GM19035 (cell line): ENCODE measurements around the gene FAM222A.

ENCODE experiments used
- ATAC-seq: cut with Tn5 transposase; IDR thresholded peaks from one replicate; pipeline ENCODE4 v1.9.1; 2021; ENCODE audit not compliant: unreplicated experiment

The FAM222A gene

DNA sequence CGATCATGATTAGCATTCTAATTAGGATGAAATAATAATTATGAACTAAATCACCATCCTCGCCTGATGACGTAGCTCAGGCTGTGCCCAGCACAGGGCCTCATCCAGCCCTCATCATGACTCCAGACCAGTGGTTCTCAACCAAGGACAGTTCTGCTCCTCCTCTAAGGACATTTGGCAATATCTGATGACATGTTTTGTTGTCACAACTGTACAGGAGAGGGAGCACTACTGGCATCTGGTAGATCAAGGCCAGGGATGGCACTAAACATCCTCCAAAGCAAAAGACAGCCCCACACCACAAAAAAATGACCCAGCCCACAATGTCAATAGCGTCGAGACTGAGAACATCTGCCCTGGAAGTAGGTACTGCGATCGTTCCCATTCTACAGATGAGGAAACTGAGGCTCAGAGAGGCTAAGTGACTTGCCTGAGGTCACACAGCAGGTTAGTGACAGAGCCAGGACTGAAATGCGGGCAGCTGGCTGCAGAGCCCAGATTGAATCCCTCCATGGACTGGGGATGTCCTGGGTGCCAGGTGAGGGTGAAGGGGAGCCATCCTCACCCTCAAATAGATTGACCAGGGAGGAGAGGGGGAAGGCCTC is 104.1 kb downstream of the FAM222A start:
- ATAC-seq, result no peak

DNA sequence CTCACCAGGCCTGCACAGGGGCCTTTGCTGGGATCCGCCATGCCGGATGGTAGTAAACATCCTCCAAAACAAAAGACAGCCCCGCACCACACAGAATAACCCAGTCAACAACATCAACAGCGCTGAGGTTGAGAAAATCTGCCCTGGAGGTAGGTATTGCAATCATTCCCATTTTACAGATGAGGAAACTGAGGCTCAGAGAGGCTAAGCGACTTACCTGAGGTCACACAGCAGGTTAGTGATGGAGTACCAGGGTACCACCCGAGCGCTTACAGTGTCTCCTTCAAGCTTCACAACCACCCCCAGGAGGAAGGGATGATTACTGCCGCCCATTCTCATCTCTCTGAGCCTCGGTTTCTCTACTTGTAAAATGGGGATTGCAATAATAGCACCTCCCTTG is 104.6 kb downstream of the FAM222A start:
- ATAC-seq, result no peak

DNA sequence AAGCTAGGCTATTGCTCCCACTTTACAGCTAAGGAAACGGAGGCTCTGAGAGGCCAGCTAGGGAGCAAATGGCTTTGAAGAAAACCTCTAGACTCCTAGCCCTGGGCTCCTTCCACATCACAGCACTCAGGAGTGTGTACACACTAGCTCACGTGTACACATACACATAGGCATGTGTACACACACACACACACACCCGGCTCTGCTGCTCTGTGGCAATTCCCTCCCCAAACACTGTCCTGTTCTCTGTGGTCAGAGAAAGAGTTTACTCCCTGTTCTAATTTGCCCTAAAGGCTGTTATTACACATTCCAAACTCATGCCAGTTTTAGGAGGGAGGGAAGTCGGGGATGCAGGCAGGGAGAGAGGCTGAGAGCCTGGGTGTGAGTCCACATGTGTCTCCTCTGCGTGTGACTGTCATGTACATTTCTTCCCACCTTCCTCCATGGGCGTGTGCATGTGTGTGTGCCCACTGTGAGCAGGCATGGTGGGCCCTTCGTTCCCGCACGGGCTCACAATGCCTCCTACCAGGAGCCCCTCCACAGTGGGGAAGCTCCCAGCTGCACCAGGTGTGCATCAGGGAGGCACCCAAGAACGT is 105.4 kb downstream of the FAM222A start:
- no peak for ATAC-seq
